MM.1S (cell line): ENCODE results near the gene PANX1.

ENCODE experiments used
- CTCF ChIP-seq: fragments of 300-600 bp; sonication (generic); IDR thresholded peaks from 2 replicates; pipeline ENCODE4 v1.5.1; 2016; ENCODE audit warnings: antibody characterized with exemption, low read length, mixed read lengths
- EZH2 ChIP-seq: fragments of 300-600 bp; sonication (generic); optimal IDR thresholded peaks from 2 replicates; pipeline ENCODE3; 2017; ENCODE audit warnings: low read depth, mild to moderate bottlenecking, antibody characterized with exemption, low read length, mixed read lengths
- EZH2phosphoT487 ChIP-seq: fragments of 300-600 bp; sonication (generic); IDR thresholded peaks from 2 replicates; pipeline ENCODE4 v1.6.1; 2018; ENCODE audit warnings: antibody characterized with exemption, low read length

- TF ChIP-seq CTCF, result no peak
- TF ChIP-seq EZH2, result no peak
- no peak for TF ChIP-seq EZH2phosphoT487
Measured at GRCh38 chr11:94131047-94131717, 2.5 kb downstream of the PANX1 start.
